Breast epithelium (tissue), 4 donors: ENCODE data around the gene OCEL1. TPM values are rescaled to one million over a fixed set of nuclear protein-coding genes. Genes with fewer than 3 reads are reported as not detected.
"Not testable (repeated sequence)": the region's sequence is repeated elsewhere in the genome, so short reads cannot be mapped to it uniquely, and the experiment has no call there.

ENCODE experiments used
- DNase-seq, 2 donors: peaks; one replicate each; pipeline ENCODE4 v3.0.0-alpha.2; 2019; ENCODE audit warnings: low spot score in 2 of 2
- H3K27ac ChIP-seq, 2 donors: fragments of 200-600 bp; sonication (generic) in 1 of 2; one replicate each; pipeline ENCODE4 v1.5.1; 2016 to 2019; ENCODE audit warnings: mild to moderate bottlenecking in 1 of 2
- H3K27me3 ChIP-seq, 2 donors: fragments of 200-600 bp; sonication (generic) in 1 of 2; one replicate each; pipeline versions ENCODE4 v1.5.1 to v1.6.0; 2017 to 2019; ENCODE audit warnings: control low read depth in 1 of 2, mild to moderate bottlenecking in 1 of 2
- H3K36me3 ChIP-seq: fragments of 200-600 bp; one replicate; pipeline ENCODE4 v1.5.1; 2019
- H3K4me1 ChIP-seq, 2 donors: fragments of 200-600 bp; sonication (generic); one replicate each; pipeline ENCODE4 v1.5.1; 2016 to 2019; ENCODE audit warnings: control low read depth in 1 of 2
- H3K4me3 ChIP-seq, 3 donors: fragments of 200-600 bp; sonication (generic); 1 replicate in 2 of 3; 2 replicates in 1 of 3; pipeline ENCODE4 v1.5.1; 2016 to 2019; ENCODE audit warnings: mild to moderate bottlenecking in 3 of 3, moderate library complexity in 2 of 3
- H3K9me3 ChIP-seq, 2 donors: fragments of 200-600 bp; sonication (generic) in 1 of 2; one replicate each; pipeline ENCODE4 v1.5.1; 2016 to 2019; ENCODE audit warnings: control low read depth in 1 of 2
- CTCF ChIP-seq, 3 donors: fragments of 450-650 bp; IDR thresholded peaks; one replicate each; pipeline ENCODE4 v1.5.1; 2016 to 2017; ENCODE audit warnings: antibody characterized with exemption in 3 of 3, mild to moderate bottlenecking in 3 of 3, moderate library complexity in 3 of 3
- POLR2A ChIP-seq: fragments of 450-650 bp; IDR thresholded peaks from one replicate; pipeline ENCODE4 v1.6.1; 2016; ENCODE audit warnings: antibody characterized with exemption, mild to moderate bottlenecking, moderate library complexity
- POLR2AphosphoS5 ChIP-seq, 3 donors: sonication (generic); formaldehyde crosslinking; IDR thresholded peaks; one replicate each; pipeline ENCODE4 v1.6.1; 2017; ENCODE audit warnings: antibody characterized with exemption in 3 of 3
- intact Hi-C: fragments of 100-400 bp; cut with DNase I; formaldehyde crosslinking; loops from one replicate; pipeline ENCODE4 v1.15.1; 2023; ENCODE audit warnings: low total_unique reads
- total RNA-seq, 3 donors: library from RNA; depleted of rRNA; stranded (reverse); fragments of >200 nt; gene quantifications; one replicate each; pipeline ENCODE4 v1.1.0, GENCODE V29; 2016

Gene OCEL1
- total RNA-seq, 3 donors from 2014 or later = 8.8 to 13.8 (median 9.4) TPM

GRCh38 chr19:17266975-17267788, 41.2 kb downstream of the OCEL1 start, which contains the start of gene BABAM1:
BABAM1 (plus strand) TSS chr19:17267443; CDS start chr19:17268807, 1,364 bp downstream.
- Histone ChIP-seq H3K4me3 (peak within 1 kb of the TSS; percentile 75 to 94 (median 92)), H3K27me3 (no peaks in the 10 kb centered on the region), H3K36me3 (no peaks in the 10 kb centered on the region), H3K4me1 (peaks cover 0 to 5% of the 10 kb centered on the region in 2 donors), H3K9me3 (no peaks in the 10 kb centered on the region), H3K27ac (peak within 1 kb of the TSS in 1 of 2 donors; percentile 78)
- intact Hi-C loops = loop anchor here (5.0 kb wide), 1 partner anchor 640 kb away; the partner anchor contains the start of gene MED26
- DNase-seq = peak; percentile 89 to 99
- TF ChIP-seq POLR2A (peak; percentile 22), POLR2AphosphoS5 (IDR thresholded peaks at IDR 0.05) (peak in 2 of 3 donors; percentile 69 to 84), CTCF (IDR thresholded peaks at IDR 0.05) (peak in 2 of 3 donors; percentile 8 to 20)

- H3K4me3 ChIP-seq = no peak overlapping the region
- TF ChIP-seq POLR2A = no peak
- TF ChIP-seq POLR2AphosphoS5 (IDR thresholded peaks at IDR 0.05) = no peak
- no peak for TF ChIP-seq CTCF (IDR thresholded peaks at IDR 0.05)
- intact Hi-C loops = loop anchor here (5.0 kb wide), 1 partner anchor 641 kb away; the partner anchor contains the start of gene MED26
- H3K36me3 ChIP-seq = no peaks in the 10 kb centered on the region
- DNase-seq = no peak
- H3K4me1 ChIP-seq = peaks cover 0 to 5% of the 10 kb centered on the region in 2 donors
- no peaks in the 10 kb centered on the region for H3K9me3 ChIP-seq
- no peak overlapping the region for H3K27ac ChIP-seq
- no peaks in the 10 kb centered on the region for H3K27me3 ChIP-seq
Observed at GRCh38 chr19:17268754-17269153, 42.7 kb downstream of the OCEL1 start.

- intact Hi-C loops, H3K27ac ChIP-seq, DNase-seq, H3K4me1 ChIP-seq, H3K36me3 ChIP-seq, H3K9me3 ChIP-seq, H3K27me3 ChIP-seq, H3K4me3 ChIP-seq: not testable (repeated sequence)
Observed at GRCh38 chr19:17274892-17275291, 48.9 kb downstream of the OCEL1 start.

GRCh38 chr19:17275441-17276175, 49.6 kb downstream of the OCEL1 start:
- no peaks in the 10 kb centered on the region for H3K27me3 ChIP-seq
- no peak overlapping the region for H3K4me3 ChIP-seq
- no peak for DNase-seq
- intact Hi-C loops = no loop called here
- H3K4me1 ChIP-seq = no peaks in the 10 kb centered on the region
- TF ChIP-seq POLR2AphosphoS5 (IDR thresholded peaks at IDR 0.05) = no peak
- TF ChIP-seq CTCF (IDR thresholded peaks at IDR 0.05) = no peak
- no peak for TF ChIP-seq POLR2A
- no peaks in the 10 kb centered on the region for H3K36me3 ChIP-seq
- no peak overlapping the region for H3K27ac ChIP-seq
- H3K9me3 ChIP-seq = no peaks in the 10 kb centered on the region

Other genes starting within 250 kb of the OCEL1 start
- gene CPAMD8, start 199.4 kb upstream of the OCEL1 start, total RNA-seq = 10 to 100 TPM in 2 of 3 donors, 1 to 10 TPM in 1; 9.5 to 24.0 (median 20.2) TPM
- gene HAUS8, start 150.8 kb upstream of the OCEL1 start, total RNA-seq = 1 to 10 TPM; 5.6 to 6.7 (median 5.8) TPM
- 10 to 100 TPM; 76.0 to 79.5 (median 77.4) TPM for gene MYO9B, start 150.4 kb upstream of the OCEL1 start, total RNA-seq
- 10 to 100 TPM; 15.5 to 29.0 (median 27.5) TPM for gene USE1, start 10.9 kb upstream of the OCEL1 start, total RNA-seq
- gene NR2F6, start 19.7 kb downstream of the OCEL1 start, total RNA-seq = 10 to 100 TPM; 23.2 to 52.4 (median 34.7) TPM
- gene USHBP1, start 38.5 kb downstream of the OCEL1 start, total RNA-seq = 1 to 10 TPM; 5.8 to 8.8 (median 7.0) TPM
- gene BABAM1, start 41.2 kb downstream of the OCEL1 start, total RNA-seq = 10 to 100 TPM; 48.5 to 65.6 (median 54.1) TPM
- gene ANKLE1, start 55.7 kb downstream of the OCEL1 start, total RNA-seq = 1 to 10 TPM in 2 of 3 donors, under 1 TPM in 1; 0.96 to 1.6 (median 1.0) TPM
- gene ABHD8, start 77.2 kb downstream of the OCEL1 start, total RNA-seq = 10 to 100 TPM in 2 of 3 donors, 1 to 10 TPM in 1; 6.7 to 14.4 (median 11.0) TPM
- gene MRPL34, start 79.6 kb downstream of the OCEL1 start, total RNA-seq = 100 to 1,000 TPM in 1 of 3 donors, 10 to 100 TPM in 2; 88.5 to 139 (median 98.0) TPM
- gene DDA1, start 83.3 kb downstream of the OCEL1 start, total RNA-seq = 10 to 100 TPM in 2 of 3 donors, 1 to 10 TPM in 1; 9.2 to 18.7 (median 11.1) TPM
- 1 to 10 TPM; 5.1 to 7.2 (median 5.9) TPM for gene ANO8, start 108.6 kb downstream of the OCEL1 start, total RNA-seq
- 10 to 100 TPM; 15.5 to 22.6 (median 17.7) TPM for gene GTPBP3, start 111.3 kb downstream of the OCEL1 start, total RNA-seq
- gene PLVAP, start 151.1 kb downstream of the OCEL1 start, total RNA-seq = 10 to 100 TPM; 19.9 to 68.8 (median 51.2) TPM
- gene CCDC194, start 168.0 kb downstream of the OCEL1 start, total RNA-seq = under 1 TPM in 2 of 3 donors, not detected in 1; 0.64 to 0.66 TPM
- 100 to 1,000 TPM in 2 of 3 donors, 10 to 100 TPM in 1; 90.1 to 131 (median 127) TPM for gene BST2, start 179.4 kb downstream of the OCEL1 start, total RNA-seq
- gene MVB12A, start 193.8 kb downstream of the OCEL1 start, total RNA-seq = 10 to 100 TPM; 51.5 to 76.4 (median 74.1) TPM
- gene TMEM221, start 222.4 kb downstream of the OCEL1 start, total RNA-seq = under 1 TPM; 0.33 to 0.73 (median 0.64) TPM
- under 1 TPM in 1 of 3 donors, not detected in 2; 0.64 TPM for gene NXNL1, start 234.7 kb downstream of the OCEL1 start, total RNA-seq
- 10 to 100 TPM; 32.4 to 35.4 (median 34.8) TPM for gene SLC27A1, start 244.3 kb downstream of the OCEL1 start, total RNA-seq